Renal pelvis (tissue), 4 donors: Measurements from ENCODE around the gene TMEM41A. TPM values are rescaled to one million over a fixed set of nuclear protein-coding genes. Genes with fewer than 3 reads are reported as not detected.

Experiments used
- DNase-seq: peaks from one replicate; pipeline ENCODE4 v3.0.0-alpha.2; 2013
- polyA plus RNA-seq, 3 donors: library from polyadenylated mRNA; unstranded; fragments of 120-200 nt; gene quantifications; one replicate each; pipeline ENCODE4 v1.2.1, GENCODE V29; 2013; ENCODE audit not compliant: insufficient read length in 3 of 3

The TMEM41A gene
- polyA plus RNA-seq, 3 donors = 24.9 to 37.2 (median 33.5) TPM

- DNase-seq = no peak
Measured at GRCh38 chr3:185439745-185440466, 58.9 kb downstream of the TMEM41A start.

Other genes starting within 250 kb of the TMEM41A start
- 10 to 100 TPM; 21.8 to 31.3 (median 28.9) TPM for gene EHHADH, start 245.0 kb downstream of the TMEM41A start, polyA plus RNA-seq
- 10 to 100 TPM; 37.4 to 49.4 (median 44.8) TPM for gene MAP3K13, start 135.9 kb downstream of the TMEM41A start, polyA plus RNA-seq
- gene LIPH, start 53.6 kb upstream of the TMEM41A start, polyA plus RNA-seq = 1 to 10 TPM in 2 of 3 donors, under 1 TPM in 1; 0.75 to 3.6 (median 1.3) TPM
- gene SENP2, start 87.3 kb upstream of the TMEM41A start, polyA plus RNA-seq = 10 to 100 TPM; 43.0 to 51.8 (median 47.7) TPM